Stimulated activated CD4-positive, alpha-beta T cell treated with anti-CD3 and anti-CD28 coated beads, TNF-alpha, amount 100 ng/mL, for 4 hours (primary cell): ENCODE data around the gene HRCT1.
"Not testable (repeated sequence)": the region's sequence is repeated elsewhere in the genome, so short reads cannot be mapped to it uniquely, and the experiment has no call there.

Experiments used
- DNase-seq, 3 experiments: peaks; one replicate each; pipeline ENCODE4 v3.0.0-alpha.2; 2020; ENCODE audit warnings: low read depth in 3 of 3

The HRCT1 gene

DNA sequence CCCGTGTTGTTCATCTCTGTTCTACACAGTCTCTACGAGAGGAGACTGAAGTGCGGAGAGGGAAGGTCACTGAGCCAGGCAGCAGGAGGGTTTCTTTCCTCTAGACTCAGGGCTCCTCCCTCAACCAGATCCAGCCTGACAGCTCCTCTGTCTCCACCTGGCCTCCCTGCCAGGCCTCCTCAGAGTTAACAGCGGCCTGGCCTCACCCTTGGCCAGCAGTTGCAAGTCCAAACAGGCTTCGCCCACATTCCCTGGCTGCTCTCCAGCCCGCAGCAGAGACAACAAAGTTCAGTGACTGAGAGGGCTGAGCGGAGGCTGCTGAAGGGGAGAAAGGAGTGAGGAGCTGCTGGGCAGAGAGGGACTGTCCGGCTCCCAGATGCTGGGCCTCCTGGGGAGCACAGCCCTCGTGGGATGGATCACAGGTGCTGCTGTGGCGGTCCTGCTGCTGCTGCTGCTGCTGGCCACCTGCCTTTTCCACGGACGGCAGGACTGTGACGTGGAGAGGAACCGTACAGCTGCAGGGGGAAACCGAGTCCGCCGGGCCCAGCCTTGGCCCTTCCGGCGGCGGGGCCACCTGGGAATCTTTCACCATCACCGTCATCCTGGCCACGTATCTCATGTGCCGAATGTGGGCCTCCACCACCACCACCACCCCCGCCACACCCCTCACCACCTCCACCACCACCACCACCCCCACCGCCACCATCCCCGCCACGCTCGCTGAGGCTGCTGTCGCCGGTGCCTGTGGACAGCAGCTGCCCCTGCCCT, at the start of gene HRCT1:
Gene HRCT1, plus strand, starts transcription at position 291 of the 768 bp plus-strand sequence. Its CDS starts 86 bp downstream, at position 377.
- no peak for DNase-seq

DNA sequence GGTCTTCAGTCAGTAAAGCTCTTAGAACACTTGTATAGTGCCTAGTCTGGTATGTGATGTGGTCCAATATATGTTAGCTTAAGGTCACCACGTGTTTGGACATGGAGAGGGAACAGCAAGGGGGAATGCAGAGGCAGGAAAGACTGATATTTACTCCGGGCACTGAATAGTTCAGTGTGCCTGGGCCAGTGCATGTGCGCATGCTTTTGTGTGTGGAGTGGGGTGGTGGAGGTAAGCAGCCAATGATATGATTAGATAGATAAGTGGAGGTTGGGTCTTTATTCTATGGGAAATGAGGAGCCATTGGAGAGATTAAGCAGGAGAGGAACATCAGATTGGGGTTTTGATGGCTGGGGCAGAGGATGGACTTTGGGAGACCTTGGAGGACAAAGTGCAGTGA, 49.8 kb upstream of the HRCT1 start:
- no peak for DNase-seq

DNA sequence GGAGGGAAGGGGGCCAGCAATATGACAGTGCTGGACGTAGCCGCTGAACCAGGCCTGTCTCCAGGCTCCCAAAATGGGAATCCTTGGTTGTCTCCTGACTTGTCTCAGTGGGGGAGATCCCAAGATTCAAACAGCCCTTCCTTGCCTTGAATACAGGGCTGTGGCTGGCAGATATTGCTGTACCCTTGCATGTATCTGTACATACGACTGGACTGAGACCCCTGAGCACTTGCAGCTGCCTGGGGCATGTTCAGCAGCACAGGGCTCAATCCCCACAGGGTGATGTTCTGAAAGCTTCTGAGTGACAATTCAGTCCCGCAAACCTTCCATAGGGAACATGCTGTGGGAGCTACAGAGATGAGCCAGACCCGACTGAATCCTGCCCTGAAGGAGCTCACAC, 49.1 kb upstream of the HRCT1 start:
- no peak for DNase-seq

DNA sequence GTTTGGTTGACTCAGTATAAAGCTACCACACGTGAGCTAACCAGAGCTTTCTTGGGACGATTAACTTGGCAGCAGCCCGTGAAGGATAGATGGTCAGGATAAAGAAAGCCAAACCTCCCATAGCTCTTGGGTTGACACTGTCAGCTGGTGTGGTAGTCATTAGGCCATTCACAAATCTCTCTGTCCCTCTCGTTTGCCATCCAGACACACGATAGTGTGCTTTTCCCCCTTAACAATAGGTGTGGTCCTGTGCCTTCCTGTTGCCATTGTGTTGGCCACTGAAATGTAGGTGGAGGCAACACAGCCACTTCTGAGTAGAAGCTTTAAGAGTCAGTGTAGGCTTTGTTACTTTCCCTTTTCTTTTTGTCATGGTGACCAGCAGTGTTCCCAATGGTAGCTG, 47.5 kb upstream of the HRCT1 start:
- no peak for DNase-seq

DNA sequence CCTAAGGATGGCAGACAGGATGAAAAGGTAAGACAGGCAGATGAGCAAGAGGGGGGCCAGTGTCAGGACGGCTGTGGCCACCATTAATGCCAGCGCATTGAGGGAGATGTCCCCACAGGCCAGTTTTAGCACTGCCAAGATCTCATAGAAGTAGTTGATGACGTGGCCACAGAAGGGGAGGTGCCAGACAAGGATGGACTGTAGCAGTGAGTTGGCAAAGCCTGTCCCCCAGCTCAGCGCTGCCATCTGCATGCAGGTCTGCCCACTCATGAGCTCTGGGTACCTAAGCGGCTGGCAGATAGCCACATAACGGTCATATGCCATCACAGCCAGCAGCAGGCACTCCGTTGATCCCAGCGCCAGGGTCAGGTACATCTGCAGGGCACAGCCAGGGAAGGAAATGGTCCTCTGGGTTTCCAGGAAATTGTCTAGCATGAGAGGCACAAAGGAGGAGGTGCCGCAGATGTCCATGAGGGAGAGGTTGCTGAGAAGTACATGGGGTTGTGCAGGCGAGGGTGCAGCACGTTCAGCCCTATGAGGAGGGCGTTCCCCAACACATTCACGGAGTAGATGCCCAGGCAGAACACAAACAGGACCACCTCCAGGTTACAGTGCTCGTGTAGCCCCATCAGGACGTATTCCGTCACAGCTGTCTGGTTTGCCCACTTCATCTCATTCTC, 46.6 kb upstream of the HRCT1 start:
- no peak for DNase-seq

DNA sequence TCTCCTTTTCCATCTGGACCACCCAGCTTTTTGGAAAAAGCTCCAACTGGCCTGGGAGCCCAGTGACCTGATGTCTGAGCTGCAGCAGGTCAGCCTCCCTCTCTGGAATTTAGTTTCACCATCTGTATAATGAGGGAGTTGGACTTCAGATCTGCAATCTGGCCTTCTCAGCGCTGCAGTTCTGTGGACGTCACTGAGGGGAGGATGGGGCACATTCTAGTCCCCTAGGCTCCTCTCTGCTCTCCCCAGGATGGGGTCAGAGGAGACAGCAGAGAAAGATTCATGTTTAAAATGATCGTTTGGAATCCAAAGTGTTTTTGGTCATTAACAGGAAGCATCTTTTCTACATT, 46.0 kb upstream of the HRCT1 start:
- DNase-seq: no peak

- DNase-seq: no peak
These were observed 44.7 kb upstream of the HRCT1 start for GRCh38 chr9:35861161-35861897.

DNA sequence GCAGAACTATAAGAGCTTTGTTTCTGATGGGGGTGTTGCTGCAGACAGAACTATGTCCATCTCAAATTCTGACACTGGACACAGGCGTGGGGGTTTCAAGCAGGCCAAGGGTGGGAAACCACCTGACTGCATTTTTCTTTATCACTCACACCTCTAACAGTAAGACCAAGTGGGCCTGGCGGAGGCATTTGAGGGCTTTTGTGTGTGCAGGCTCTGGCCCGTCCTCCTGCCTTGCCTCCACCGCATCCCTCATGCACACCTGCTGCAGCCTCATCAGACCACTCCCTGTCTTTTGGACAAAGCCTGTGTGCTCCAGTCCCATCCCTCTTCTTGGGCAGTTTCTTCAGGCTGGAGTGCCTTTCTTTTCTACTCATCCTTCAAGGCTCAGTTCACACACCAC, 43.7 kb upstream of the HRCT1 start:
- no peak for DNase-seq

DNA sequence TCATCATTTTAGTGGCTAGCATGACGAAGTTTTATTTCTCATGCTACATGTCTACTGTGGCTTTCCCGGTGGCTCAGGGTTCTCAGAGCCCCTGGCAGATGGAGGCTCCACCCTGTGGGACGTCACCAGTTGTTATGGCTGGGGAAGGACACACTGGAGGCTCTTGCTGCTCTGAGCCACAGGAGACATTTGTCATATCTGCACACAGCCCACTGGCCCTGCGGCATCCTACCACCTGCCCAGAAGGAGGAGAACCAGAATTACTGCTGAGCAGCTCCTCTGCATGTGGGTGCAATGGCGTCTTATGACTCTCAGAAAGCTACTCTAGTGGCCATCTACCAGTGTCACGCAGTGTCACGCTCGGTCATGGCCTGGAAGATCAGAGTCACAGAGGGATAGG, 42.4 kb upstream of the HRCT1 start:
- DNase-seq: no peak

DNA sequence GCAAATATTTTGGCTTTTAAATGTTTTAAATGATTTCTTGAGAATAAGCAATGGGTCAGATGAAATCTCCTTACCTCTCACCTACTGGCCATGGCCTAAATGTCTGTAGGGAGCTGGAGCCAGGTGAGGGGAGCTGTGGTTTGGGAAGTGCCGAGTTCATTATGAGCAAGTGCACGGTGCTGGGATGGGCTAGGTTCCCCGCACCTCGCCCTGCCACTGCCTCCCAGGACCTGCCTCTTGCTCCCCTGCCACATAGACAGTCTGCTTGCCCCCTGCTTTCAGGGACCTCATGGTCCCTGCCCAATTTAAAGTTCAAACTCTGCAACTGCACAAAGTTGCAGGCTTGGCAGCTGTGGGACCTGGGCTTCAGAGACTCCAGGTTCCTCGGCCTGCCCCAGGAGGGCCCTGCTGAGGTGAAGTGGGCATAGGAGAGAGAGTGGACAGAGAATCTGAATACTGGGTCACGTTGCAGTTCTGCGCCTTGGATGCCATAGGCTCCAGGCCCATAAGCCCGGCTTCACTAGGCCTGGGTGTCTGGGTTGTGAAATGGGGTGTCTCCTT, 41.2 kb upstream of the HRCT1 start:
- DNase-seq: no peak

DNA sequence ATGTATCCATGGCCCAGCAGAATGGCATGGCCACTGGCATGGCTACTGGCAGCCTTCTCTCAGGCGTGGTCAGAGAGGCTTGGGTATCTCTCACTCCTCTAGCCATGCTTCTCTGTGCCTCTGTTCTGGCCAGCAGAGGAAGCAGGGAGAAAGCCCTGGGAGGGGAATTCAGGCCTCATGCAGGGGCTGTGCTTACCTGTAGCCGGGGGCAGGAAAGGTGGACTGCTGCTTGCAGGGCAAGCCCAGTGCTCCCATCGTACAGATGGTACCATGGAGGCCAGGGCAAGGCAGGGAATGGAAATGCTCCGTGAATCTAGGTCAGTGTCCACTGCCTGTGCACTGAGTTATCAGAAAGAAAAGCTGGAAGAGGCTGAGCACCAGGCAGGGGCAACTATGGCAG, 38.5 kb upstream of the HRCT1 start:
- DNase-seq: no peak

GRCh38 chr9:35868933-35869332, 37.1 kb upstream of the HRCT1 start:
- DNase-seq: no peak

DNA sequence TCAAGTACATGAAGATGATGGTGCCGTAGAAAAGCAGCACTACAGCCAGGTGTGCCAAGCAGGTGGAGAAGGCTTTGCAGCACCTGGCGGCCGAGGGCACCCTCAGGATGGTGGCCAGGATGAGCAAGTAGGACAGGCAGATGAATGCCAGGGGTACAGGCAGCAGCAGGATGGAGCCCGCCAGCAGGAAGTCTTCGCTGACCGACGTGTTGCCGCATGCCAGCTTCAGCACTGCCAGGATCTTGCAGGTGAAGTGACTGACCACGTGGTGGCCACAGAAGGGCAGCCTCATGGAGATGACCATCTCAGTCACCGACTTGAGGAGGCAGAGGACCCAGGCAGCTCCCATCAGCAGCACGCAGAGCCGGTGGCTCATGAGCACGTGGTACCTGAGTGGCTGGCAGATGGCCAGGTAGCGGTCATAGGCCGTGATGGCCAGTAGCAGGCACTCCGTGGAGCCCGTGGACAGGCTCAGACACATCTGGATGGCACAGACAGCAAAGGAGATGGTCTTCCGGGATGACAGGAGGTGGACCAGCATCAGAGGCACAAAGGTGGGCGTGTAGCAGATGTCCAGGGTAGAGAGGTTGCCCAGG, 36.3 kb upstream of the HRCT1 start:
- DNase-seq: no peak

DNA sequence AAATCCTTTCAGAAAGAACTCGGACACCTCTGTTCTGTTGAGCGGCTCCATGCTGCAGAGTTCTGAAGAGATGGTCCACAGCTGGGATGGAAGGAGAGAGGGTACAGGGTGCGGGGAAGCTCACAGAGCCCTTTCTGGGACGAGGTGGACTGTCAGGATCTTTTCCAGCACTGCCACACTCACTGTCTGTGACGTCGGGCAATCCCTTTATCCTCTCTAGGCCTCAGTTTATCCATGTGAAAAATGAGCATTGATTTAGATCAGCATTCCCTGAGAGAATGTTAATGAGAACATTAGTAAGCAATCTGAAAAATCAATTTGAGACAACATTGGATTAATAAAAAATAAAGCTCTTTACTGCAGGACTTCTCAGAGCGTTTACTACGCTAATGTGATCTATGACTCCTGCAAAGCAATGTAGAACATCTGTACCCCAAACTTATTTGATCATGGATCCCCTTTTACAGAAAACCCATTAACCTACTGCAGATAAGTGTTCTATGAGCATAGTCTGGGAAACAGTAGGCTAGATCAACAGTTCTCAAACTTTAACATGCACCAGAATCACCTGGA, 35.6 kb upstream of the HRCT1 start, which contains the start of gene OR13J1:
Gene OR13J1, minus strand, starts transcription at position 51 of the 573 bp plus-strand sequence. Its CDS starts 0 bp downstream, at position 51.
- no peak for DNase-seq

- DNase-seq: no peak
These were observed 34.5 kb upstream of the HRCT1 start for GRCh38 chr9:35871545-35871944.

DNA sequence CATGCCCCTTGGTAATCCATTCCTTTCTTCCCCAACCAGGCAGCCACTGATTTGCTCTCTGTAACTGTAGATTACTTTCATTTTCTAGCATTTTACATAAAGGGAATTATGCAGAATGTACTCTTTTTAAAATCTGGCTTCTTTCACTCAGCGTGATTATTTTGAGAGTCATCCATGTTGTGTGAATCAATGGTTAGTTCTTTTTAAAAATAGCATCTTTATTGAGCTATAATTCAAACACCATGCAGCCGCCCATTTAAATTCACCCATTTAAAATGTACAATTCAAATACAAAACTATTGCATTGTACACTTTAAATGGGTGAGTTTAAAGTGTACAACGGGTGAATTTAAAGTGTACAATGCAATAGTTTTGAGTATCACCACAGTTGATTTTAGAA, 33.5 kb upstream of the HRCT1 start:
- DNase-seq: no peak

DNA sequence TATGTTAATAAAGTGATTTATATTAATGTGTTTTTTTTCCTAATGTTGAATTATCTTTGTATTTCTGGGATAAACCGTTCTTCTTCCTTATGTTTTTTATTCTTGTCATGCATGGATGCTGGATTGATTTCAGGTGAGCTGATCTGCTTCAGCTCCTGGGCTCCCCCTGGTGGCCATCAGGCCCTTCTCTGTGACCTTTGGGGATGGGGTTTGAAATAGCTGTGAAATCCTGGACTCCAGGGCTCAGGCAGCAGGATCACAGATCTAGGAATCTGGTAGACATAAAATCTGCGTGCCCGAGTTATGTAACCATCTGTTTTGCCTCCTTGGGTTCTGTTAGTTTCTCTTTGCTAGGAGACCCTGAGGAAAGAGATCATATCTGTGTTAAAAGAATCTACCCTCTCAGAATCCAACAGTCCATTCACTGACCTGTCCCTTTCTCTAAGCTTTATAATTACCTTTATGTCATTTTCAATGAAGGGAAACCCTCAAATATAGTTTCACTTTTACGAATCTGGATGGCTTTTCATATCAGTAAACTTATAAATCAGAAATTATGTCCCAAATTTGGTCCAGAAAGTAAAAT, 23.6 kb upstream of the HRCT1 start:
- DNase-seq: peak; percentile 55 to 76 (median 75)

DNA sequence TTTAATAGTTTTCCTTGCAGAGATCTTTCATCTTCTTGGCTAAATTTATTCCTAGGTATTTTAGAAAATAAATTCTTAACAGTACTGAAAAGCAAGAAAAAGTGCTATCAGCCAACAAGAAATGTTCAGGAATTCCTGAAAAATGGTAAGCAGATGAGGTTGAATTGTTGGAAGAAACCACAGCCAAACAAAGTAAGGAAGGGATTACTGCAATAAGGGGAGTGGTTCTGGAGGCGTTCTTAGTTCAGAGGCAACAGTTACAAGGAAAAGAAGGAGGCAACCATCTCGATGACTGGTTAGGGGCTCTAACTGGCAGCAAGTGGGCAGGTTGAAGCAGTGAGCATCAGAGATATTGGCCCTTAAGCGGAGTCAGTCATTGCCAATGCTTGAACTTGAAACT, 23.0 kb upstream of the HRCT1 start:
- no peak for DNase-seq

DNA sequence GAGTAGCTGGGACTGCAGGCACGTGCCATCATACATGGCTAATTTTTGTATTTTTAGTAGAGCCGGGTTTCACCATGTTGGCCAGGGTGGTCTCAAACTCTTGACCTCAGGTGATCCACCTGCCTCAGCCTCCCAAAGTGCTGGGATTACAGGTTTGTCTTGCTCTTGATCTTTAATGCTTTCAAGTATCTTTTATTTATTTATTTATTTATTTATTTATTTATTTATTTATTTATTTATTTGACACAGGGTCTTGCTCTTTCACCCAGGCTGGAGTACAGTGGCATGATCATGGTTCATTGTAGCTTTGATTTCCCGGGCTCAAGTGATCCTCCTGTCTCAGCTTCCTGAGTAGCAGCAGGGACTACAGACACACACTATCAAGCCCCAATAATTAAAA, 21.1 kb upstream of the HRCT1 start:
- not testable (repeated sequence) for DNase-seq

DNA sequence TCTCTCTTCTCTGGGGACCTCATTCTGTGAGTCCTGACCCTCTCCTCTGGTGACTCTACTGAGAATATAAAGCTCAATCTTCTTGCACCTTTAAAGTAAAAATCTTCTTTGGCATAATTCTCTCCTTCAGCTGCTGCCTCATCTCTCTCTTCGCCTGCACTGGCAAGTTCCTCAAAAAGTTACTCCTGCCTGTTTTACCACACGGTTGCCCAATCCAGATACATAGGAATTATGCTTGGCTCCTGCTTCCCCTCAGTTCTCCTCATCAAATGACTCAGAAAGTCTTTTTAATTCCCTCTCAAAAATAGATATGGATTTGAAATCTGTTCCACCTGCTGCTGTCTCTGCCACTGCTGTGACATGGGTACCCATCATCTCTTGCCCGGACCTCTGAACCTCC, 14.4 kb upstream of the HRCT1 start:
- no peak for DNase-seq

- DNase-seq: no peak
These were observed 14.0 kb upstream of the HRCT1 start for GRCh38 chr9:35892051-35892450.
